Measurements from ENCODE around the gene RRAD.

DNA sequence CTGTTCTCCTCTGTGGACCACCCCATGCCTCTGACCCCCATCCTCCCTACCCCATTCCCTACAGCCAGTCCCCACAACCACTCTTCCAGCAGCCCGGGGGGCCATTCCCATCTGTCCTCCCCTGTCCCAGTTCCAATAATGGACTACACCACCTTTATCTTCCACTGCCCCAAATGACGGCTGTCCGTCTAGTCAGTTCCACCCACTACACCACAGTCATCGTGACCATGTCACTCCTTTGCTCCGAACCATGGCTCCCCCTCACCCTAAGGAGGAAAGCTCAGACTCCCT lies 29.7 kb downstream of the RRAD start:
- TF ChIP-seq, protein P1, sequence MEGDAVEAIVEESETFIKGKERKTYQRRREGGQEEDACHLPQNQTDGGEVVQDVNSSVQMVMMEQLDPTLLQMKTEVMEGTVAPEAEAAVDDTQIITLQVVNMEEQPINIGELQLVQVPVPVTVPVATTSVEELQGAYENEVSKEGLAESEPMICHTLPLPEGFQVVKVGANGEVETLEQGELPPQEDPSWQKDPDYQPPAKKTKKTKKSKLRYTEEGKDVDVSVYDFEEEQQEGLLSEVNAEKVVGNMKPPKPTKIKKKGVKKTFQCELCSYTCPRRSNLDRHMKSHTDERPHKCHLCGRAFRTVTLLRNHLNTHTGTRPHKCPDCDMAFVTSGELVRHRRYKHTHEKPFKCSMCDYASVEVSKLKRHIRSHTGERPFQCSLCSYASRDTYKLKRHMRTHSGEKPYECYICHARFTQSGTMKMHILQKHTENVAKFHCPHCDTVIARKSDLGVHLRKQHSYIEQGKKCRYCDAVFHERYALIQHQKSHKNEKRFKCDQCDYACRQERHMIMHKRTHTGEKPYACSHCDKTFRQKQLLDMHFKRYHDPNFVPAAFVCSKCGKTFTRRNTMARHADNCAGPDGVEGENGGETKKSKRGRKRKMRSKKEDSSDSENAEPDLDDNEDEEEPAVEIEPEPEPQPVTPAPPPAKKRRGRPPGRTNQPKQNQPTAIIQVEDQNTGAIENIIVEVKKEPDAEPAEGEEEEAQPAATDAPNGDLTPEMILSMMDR (tag by site-specific recombination; IDR thresholded peaks at IDR 0.05), result no peak
- TF ChIP-seq ZNF324 (tag by site-specific recombination; IDR thresholded peaks at IDR 0.05) (no peak), TRIM28 (IDR thresholded peaks at IDR 0.05; ENCODE audit: borderline replicate concordance, low read length) (no peak), TCF7L2 (IDR thresholded peaks at IDR 0.05; ENCODE audit: borderline replicate concordance, low read depth, low read length) (no peak), MEIS1 (CRISPR knock-in tag; IDR thresholded peaks at IDR 0.05; ENCODE audit: borderline replicate concordance) (no peak), ZNF664 (tag by site-specific recombination; IDR thresholded peaks at IDR 0.05) (no peak), ZNF37A (tag by site-specific recombination; IDR thresholded peaks at IDR 0.05) (no peak), ZNF670 (tag by site-specific recombination; IDR thresholded peaks at IDR 0.05; ENCODE audit: low read depth) (no peak), ZNF629 (tag by site-specific recombination; IDR thresholded peaks at IDR 0.05) (no peak), ZNF121 (tag by site-specific recombination; IDR thresholded peaks at IDR 0.05) (no peak)
- TF ChIP-seq, protein P2, sequence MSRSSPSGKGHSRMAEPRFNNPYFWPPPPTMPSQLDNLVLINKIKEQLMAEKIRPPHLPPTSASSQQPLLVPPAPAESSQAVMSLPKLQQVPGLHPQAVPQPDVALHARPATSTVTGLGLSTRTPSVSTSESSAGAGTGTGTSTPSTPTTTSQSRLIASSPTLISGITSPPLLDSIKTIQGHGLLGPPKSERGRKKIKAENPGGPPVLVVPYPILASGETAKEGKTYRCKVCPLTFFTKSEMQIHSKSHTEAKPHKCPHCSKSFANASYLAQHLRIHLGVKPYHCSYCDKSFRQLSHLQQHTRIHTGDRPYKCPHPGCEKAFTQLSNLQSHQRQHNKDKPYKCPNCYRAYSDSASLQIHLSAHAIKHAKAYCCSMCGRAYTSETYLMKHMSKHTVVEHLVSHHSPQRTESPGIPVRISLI (tag by site-specific recombination; IDR thresholded peaks at IDR 0.05), result no peak
- TF ChIP-seq, protein P3, sequence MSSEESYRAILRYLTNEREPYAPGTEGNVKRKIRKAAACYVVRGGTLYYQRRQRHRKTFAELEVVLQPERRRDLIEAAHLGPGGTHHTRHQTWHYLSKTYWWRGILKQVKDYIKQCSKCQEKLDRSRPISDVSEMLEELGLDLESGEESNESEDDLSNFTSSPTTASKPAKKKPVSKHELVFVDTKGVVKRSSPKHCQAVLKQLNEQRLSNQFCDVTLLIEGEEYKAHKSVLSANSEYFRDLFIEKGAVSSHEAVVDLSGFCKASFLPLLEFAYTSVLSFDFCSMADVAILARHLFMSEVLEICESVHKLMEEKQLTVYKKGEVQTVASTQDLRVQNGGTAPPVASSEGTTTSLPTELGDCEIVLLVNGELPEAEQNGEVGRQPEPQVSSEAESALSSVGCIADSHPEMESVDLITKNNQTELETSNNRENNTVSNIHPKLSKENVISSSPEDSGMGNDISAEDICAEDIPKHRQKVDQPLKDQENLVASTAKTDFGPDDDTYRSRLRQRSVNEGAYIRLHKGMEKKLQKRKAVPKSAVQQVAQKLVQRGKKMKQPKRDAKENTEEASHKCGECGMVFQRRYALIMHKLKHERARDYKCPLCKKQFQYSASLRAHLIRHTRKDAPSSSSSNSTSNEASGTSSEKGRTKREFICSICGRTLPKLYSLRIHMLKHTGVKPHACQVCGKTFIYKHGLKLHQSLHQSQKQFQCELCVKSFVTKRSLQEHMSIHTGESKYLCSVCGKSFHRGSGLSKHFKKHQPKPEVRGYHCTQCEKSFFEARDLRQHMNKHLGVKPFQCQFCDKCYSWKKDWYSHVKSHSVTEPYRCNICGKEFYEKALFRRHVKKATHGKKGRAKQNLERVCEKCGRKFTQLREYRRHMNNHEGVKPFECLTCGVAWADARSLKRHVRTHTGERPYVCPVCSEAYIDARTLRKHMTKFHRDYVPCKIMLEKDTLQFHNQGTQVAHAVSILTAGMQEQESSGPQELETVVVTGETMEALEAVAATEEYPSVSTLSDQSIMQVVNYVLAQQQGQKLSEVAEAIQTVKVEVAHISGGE (tag by site-specific recombination; conservative IDR thresholded peaks at IDR 0.05; ENCODE audit: low read depth), result no peak

Data from HEK293 (cell line).